ENCODE measurements around the gene SPINT2.
"Not testable (repeated sequence)": the region's sequence is repeated elsewhere in the genome, so short reads cannot be mapped to it uniquely, and the experiment has no call there.

The SPINT2 gene

DNA sequence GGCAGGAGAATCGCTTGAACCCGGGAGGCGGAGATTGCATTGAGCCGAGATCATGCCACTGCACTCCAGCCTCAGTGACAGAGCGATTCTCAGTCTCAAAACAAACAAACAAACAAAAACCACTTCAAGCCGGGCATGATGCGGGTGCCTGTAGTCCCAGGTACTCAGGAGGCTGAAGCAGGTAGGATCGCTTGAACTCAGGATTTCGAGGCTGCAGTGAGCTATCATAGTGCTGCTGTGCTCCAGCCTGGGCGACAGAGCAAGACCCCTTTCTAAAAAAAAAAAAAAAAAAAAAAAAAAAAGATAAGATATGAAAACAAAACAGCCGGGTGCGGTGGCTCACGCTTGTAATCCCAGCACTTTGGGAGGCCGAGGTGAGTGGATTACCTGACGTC lies 21.1 kb upstream of the SPINT2 start:
- DNase-seq = no peak

DNA sequence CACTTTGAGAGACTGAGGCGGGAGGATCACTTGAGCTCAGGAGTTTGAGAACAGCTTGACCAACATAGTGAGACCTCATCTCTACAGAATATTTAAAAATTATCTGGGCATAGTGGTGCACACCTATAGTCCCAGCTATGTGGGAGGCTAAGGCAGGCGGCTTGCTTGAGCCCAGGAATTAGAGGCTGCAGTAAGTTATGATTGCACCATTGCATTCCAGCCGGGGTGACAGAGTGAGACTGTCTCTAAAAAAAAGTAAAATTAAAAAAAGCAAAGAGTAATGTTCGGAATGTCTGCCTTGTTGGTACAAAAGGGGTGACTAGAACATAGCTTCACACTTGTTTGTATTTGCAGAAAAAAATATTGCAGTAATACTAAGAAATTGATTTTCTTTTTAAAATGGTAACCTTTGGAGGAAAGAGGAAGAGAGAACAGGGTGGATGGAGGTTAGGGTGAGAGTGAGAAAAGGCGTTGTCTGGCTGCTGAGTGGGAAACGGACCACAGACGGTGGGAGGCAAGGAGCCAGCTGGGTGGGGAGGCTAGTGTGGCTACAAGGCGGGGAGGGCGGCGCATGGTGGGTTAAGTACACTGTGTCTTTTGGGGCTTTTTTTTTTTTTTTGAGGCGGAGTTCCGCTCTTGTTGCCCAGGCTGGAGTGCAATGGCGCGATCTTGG lies 18.4 kb upstream of the SPINT2 start:
- DNase-seq = no peak

DNA sequence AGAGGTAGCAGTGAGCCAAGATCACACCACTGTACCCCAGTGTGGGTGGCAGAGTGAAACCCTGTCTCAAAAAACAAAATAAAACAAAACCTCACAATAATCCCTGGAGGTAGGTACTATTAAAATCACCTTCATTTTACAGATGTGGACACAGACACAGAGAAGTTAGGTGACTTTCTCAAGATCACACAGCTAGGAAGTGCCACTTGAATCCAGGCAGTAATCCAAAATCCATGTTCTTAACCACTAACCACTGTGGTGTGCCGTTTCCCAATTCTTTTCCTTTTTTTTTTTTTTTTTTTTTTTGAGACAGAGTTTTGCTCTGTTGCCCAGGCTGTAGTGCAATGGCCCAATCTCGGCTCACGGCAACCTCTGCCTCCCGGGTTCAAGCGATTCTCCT lies 17.2 kb upstream of the SPINT2 start:
- no peak for DNase-seq

DNA sequence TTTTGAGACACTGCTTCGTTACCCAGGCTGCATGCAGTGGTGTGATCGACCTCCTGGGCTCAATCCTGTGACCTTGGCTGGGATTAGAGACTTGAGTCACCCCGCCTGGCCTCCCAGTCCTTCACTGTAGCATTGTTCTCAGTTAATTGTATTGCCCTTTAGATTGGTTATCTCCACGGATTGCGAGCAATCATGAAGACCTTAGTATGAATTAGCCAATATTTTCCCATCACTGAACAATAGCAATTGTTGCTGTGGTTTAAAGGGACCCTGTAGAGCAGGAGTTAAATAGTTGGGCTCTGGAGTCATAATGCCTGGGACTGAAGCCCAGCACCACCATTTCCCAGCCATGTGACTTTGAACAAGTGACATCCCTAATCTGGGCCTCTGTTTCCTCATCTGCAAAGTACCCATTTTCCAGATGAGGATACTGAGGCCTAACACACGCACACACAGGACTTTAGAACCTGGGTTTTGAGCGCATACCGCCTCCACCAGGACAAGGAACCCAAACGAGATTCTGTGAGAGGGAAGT lies 16.6 kb upstream of the SPINT2 start:
- no peak for DNase-seq

DNA sequence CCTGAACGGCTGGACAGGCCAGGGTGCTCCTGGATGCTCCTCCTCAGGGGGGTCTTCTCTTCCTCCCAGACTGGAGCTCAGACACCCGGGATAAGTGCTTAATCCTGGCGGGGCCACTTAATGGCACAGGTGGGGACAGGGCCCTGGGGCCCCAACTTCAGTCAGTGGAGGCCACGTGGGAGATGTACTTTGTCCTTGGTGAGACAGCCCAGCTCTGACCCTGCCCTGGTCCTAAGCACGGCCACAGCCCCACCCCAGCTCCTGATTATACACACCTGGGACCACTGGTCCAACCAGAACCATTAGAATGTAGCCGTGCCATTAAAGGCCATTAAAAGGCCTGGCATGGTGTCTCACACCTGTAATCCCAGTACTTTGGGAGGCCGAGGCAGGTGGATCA lies 16.0 kb upstream of the SPINT2 start:
- no peak for DNase-seq

DNA sequence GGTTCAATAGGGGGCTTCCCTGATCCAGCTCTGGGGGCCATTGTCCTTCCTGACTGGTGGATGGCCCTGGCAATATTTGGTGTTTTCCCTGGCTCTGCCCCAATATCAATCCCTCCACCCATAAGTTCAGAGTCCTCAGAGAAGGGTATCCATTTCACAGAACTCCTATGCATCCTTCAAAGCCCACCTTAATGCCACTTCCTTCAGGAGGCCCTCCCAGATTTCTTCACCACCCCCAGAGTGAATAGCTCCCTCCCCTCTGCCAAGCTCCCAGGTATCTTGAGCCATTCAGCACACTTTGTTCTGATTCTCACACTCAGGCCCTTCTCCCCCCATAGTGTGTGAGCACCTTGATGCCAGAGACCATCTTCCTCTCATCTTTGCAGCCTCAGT lies 13.9 kb upstream of the SPINT2 start:
- no peak for DNase-seq

DNA sequence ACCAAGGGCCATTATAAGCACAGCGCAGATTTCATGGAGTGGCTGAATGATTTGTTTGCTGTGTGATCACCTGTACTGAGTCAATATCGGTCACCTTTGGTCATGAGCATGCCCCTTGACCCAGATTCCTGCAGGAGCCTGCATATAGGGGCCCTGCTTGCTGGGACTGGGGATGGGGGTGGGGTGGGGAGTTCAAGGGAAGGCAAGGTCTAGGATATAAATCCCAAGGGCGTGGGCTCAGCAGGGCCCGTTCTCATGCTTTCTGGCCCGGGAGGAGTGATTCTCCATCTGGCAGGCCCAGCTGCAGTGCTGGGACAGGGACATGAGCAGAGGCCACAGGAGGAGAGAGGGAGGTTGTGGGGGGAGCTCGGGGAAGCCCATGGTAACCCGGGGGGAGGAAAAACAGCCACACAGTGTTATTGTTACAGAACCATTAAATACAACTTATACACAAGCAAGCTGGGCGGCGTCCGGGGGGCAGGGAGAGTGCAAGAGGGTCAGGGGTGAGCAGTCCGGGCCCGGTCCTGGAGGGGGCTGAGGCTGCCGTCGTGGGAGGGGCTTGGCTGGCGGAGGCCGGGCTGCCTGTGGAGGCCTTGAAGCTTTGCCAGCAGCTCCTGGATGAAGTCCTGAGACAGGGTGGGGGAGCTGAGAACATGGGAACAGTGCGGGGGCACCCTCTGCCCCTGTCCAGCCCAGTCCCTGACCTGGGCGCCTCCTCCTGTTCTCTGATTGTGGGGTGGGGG lies 13.4 kb upstream of the SPINT2 start:
- DNase-seq = no peak

DNA sequence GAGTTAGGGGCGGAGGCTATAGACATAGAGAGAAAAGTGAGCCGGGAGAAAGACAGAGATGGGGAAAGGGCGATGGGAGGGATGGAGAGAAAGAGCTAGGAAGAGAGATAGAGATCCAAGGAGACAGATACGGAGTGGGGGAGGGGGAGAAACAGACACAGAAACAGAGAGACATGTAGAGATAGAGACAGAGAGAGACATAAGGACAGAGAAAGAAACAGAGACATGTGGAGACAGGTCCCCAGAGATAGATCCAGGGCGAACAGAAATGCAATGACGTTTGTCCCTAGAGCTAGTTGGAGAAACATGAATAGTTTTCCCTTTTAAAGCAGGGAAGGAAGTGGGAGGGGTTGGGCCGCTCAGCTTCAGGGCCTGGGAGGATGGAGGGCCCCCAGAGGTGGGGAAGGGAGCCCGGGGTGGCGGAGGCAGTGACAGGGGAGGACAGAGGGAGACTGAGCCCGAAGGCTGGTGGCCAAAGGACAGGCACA lies 12.8 kb upstream of the SPINT2 start:
- no peak for DNase-seq

DNA sequence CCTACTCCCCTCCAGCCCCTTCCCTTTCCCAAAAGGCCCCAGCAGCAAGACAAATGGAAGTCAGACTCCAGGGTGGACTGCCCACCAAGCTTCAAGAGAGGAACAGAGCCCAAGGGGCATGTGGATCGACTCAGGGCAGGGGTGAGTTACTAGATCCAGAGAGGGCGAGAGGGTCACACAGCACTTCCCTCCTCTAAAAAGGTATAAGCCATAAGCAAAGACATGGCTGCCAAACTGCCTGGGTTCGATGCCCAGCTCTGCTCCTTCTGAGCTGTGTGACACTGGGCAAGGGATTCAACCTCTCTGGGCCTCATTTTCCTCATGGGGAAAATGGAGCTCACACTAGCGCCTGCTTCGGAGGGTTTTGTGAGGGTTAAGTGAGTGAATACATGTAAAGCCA lies 12.0 kb upstream of the SPINT2 start:
- DNase-seq = no peak

DNA sequence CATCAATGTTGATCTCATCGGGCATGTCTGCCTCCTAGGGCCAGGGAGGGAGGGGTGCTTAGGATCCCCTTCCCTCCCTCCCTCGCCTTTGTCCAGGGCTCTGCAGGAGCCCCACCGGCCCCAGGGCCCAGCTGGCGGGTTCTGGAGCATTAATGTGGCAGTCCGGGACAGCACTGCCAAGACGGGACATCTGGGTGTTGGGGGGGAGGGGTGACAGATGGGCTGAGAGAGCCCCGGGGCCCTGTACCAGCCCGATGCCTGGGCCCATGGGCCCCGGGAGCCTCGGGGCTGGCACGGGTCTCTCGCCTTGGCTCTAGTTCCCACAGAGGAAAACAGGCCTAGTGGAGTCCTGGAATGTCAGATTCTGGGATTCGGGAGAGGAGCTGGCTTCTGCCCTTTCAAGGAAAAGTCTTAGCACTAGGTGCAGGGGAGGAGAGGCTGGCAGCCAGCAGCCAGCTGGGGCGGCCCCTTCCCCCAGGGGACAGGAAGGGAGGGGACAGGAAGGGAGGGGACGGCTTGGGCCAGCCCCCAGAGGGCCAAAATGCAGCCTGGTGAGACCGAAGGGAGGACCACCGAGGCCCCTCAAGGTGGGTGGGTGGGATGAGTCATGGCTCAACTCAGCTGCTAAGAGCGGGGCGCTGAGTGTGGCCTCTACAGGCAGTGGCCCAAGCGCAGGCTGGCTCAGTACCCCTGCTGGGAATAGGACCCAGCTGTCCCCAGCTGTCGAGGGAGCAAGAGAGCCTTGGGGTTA lies 11.3 kb upstream of the SPINT2 start:
- DNase-seq = no peak

DNA sequence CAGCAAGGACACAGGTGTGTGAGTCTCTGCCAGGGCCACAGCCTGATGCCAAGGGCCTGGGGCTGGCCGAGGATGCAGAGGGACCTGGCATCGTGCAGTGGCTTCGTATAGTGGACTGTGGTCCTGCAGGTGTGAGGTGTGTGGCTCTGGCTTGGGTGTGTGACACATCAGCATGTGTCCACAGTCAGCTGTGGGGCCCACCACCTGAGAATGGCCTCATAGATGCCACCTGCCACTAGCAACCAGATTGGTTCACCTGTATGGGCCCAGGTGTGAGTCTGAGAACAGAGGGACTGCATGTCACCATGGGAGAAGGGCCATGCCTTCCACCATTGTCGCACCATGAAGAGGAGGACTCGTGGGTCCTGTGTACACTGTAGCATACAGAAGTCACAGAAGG lies 10.6 kb upstream of the SPINT2 start:
- no peak for DNase-seq

DNA sequence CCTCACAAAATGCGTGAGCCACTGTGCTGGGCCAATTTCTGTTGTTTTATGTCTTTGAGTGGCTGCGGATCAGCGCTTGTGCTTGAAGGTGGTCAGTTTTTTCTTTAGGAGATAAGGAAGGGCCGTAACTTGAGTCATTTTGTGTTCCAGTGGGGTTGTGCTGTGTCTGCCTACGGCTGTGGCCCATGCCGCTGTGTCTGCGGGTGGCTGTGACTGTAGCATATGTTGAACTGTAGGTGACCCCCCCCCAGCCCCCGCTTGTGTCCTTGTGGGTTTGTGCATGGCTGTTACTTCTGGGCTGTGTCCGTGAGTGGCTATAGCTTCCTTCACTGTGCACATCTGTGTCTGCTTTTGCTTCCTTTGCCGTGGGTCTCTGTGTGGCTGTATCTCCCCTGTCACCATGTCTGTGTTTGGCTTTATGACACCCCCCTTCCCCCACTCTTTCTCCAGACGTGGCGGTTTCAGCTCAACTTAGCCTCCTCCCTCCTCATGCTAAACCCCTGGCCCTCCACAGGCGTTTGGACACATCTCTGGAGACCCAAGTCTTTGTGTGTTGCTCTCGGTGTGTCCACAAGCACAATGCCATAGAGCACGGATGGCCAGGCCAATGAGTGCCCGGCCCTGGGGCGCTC lies 8.9 kb upstream of the SPINT2 start:
- no peak for DNase-seq

DNA sequence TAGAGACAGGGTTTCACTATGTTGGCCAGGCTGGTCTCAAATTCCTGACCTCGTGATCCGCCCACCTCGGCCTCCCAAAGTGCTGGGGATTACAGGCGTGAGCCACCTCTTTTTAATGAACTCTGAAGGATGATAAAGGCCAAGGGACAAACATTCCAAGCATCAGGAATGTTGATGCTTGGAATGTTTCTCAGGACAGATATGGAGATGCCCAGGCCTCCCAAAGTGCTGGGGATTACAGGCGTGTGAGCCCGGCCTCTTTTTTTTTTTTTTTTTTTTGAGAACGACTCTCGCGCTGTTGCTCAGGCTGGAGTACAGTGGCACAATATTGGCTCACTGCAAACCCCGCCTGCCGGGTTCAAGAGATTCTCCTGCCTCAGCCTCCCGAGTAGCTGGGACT lies 2.4 kb upstream of the SPINT2 start:
- not testable (repeated sequence) for DNase-seq

DNA sequence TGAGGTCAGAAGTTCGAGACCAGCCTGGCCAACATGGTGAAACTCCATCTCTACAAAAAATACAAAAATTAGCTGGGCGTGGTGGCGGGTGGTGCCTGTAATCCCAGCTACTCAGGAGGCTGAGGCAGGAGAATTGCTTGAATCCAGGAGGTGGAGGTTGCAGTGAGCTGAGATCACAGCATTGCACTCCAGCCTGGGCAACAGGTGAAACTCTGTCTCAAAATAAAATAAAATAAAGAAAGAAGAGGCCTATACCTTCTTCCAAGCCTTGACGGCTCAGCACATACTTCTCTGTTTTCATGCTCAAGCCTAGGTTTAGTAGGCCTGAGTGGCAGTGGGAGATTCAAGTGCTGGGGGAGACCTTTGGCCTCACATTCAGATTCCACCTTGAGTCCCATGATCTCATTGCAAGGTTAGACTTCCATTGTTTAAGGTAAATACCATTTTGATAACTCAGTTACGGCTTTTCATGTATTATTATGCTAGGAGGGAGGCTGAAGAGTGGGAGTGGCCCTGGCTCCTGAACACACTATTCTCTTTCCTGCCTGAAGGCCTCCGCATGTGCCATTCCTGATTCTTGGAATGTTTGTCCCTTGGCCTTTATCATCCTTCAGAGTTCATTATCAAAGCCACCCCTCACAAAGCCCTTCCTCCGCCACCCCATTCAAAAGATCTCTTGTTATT lies 1.6 kb upstream of the SPINT2 start:
- DNase-seq = no peak

DNA sequence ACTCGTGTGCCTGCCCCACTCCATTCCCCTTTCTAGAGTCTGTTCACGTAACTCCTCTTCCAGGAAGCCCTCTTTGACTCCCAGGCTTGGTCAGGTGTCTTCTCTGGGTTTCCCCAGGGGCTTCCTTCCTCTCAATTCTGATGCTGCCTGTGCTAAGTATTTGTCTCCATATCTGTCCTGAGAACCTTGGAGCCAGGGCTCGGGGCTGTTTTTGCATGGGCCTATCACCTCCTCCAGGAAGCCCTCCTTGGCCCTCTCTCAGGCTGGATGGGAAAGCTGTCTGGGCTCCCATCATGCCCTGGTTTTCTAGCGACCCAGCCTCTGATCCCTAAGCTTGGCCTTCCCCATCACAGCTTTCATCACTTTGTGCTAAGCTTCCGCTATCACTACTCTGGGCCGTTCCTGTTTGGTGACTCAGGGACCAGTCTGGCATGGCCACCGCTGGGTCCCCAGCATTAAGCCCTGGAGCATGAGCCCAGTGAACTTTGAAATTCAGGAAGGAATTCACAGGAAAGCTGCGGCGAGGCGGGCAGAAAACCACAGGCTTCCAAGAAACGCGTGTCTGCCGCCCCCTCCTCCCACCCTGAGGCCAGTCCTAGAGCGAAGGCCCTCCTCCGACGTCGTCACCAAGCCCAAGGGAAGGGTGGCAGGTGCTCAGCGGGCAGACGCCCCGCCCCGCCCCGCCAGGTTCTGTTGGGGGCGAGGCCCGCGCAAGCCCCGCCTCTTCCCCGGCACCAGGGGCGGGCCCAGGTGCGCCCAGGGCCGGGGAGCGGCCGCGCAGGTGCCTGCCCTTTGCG lies 486 bp upstream of the SPINT2 start:
- DNase-seq = peak; percentile 32 to 76 (median 70)

DNA sequence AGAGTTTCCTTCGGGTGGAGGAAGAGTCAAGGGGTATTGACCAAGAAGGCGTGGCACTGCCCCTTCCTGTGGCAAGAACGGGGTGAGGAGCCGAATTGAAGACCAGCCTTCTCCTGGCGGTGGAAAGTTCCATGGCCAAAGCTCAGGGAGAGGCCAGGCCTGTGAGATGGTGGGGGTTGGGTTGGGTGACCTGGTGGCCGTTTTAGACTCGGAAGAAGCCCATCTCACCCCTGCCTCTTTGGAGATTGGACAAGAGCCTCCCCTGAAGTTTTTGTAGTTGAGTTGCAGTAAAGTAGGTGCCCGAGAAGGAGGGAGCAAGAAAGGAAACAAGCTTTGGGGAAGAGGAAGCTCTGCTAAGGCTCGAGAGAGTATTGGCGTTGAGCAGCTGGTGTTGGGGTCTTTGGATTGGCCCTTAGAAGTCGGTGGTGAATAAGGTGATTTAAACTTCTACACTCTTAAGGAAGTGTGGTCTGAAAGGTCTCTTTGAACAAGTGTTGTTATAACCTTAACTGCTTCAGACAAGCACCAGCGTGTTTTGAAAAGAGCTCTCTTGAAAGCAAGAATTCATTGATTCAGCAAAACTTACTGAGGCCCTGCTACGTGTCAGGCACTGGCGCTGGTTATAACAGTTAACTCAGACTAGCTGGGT lies 964 bp downstream of the SPINT2 start:
- DNase-seq = no peak

DNA sequence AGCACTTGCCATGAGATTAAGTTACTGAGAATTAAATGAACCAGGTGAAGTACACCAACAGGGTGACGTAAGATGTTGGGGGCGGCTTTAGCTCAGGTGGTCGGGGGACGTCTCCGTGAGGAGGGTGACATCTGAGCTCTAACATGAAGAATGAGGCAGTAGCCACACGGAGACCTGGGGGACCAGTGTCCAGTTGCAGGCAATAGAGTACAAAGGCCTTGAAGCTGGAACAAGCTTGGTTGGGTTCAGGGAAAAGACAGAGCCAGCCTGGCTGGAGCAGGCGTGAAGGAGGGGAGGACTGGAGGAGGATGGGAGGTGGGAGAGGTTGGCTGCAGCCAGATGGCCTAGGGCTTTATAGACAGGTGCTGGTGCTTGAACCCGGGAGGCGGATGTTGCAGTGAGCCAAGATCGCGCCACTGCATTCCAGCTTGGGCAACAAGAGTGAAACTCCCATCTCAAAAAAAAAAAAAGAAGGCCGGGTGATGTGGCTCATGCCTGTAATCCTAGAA lies 1.6 kb downstream of the SPINT2 start:
- no peak for DNase-seq

DNA sequence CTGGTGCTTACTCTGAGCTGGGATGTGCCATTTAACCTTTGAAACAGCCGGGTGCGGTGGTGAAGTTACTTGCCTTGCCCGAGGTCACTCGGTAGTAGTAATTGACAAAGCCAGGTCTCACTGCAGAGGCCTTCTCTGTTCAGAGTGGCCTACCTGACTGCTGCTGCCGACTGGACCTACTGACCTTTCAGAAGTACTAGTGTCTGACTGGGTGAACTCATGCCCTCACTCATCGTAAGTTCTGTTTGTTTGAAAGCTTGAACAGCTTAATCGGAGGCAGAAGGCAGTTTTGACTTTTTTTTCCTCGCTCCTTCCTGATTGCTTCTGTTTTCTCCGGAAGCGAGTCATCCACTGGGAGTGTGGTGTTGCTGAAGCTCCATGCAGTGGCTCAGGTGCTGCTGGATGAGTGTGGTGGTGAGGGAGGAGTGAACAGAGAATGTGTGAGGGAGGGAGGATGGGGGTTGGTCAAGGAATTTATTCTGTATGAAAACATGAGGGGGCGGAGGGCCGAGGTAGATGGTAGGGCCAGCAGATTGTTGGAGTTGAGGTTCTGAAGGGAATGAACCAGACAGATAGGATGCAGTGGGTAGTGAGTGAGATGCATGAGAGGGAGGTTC lies 2.7 kb downstream of the SPINT2 start:
- no peak for DNase-seq

DNA sequence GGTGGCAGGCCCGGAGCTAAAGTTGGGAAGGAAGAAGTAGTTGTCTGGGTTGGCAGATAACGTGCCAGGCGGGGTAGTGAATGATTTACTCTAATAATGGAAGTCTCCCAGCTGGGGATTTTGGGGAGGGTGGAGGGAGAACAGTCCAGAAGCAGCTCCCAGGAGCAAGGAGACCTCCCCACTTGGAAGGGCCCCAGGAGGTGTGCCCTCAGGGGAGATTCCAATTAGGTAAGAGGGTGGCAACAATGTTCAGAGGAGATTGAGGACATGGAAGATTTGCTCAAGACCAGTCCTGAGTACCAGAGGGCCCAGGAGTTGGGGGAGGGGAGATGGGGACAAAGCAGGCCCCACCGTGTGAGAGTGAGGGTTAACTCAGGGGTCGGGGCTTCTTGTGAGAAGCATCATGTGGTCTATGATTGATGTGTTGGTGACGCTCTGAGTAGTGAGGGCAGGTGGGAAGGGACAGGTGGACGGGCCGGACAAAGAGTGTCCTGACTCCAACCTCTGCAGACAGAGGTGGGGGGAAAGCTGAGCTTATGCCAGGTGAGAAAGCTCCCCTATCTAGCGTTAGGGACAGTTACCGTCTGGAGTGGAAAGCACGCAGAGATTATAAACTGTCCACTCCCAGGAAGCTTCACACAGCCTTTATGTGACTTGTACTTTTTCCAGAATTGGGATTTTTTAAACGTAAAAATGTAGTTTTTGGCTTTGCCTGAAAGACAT lies 3.5 kb downstream of the SPINT2 start:
- DNase-seq = no peak

DNA sequence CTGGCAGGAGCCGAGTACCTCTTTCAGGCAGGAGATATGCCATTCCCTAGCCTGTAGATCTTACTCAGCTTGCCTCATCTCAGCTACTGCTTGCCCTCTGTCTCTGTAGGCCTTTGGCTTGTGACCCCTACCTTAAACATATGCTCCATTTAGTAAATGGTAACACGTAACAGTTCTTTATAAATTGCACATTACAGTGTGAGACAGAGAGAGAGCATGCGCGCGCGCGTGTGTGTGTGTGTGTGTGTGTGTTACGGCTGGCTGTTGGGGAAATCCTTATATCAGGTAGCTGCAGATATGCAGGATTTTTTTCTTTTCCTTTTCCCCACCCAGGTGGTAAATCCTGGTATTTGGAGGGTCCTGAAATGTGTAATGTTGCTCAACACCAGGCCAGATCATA lies 4.2 kb downstream of the SPINT2 start:
- DNase-seq = no peak

Measured in T-helper 1 cell (primary cell).